HG03135 (cell line): ENCODE measurements around the gene IDH3A.

Experiments
- ATAC-seq: cut with Tn5 transposase; IDR thresholded peaks from one replicate; pipeline ENCODE4 v1.9.1; 2021; ENCODE audit warnings: mild to moderate bottlenecking, moderate library complexity; ENCODE audit not compliant: unreplicated experiment

Gene IDH3A

DNA sequence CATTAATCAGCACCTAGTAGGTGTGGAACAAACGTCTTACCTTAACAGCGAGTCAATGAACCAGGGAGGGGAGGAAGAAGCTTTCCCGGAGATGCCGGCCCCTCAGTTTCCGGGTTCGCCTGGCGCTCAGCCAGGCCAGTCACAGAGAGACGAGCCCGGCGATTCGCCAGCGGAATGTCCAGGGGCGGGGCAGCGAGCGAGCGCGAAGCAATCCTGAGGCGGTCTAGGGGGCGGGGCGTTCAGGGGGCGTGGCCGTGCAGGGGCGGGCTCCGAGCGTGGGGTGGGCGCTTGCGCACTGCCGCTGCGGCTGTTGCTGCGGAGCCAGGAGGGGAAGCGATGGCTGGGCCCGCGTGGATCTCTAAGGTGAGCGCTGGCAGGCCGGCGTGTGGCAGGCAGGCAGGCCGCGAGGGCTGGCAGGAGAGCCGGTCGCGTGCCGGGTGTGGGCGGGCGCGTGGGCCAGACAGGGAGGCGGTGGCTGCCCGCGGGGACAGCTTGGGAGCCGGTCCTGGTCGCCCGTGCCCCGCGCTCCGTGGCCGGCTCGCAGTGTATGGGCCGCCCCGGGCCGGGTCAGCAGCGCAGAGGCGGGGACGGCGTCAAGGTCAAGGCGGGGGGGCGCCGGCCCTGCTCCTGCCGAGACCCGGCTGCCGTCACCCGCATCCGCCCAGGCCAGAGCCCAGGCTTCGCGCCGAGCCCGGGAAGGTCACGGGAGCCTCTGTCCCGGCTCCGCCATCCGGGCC lies at the start of gene IDH3A:
IDH3A (plus strand) TSS at position 295 of the 737 bp plus-strand sequence; CDS start at position 337, 42 bp downstream.
- ATAC-seq: peak; percentile 79

DNA sequence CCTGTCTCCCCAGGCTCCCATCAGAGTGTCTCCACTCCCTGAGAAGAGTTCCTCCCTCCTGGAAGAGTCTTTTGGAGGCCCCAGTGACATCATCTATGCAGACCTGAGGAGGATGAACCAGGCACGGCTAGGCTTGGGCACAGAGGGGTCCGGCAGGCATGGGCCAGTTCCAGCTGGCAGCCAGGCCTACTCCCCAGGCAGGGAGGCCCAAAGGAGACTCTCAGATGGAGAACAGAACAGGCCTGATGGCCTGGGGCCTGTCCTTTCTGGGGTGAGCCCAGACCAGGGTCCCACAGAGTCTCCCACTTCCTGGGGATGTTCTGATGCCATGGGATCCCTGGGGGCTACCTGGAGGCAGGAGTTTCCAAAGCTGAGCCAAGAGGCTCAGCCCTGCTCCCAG lies 48.3 kb upstream of the IDH3A start:
- no peak for ATAC-seq

DNA sequence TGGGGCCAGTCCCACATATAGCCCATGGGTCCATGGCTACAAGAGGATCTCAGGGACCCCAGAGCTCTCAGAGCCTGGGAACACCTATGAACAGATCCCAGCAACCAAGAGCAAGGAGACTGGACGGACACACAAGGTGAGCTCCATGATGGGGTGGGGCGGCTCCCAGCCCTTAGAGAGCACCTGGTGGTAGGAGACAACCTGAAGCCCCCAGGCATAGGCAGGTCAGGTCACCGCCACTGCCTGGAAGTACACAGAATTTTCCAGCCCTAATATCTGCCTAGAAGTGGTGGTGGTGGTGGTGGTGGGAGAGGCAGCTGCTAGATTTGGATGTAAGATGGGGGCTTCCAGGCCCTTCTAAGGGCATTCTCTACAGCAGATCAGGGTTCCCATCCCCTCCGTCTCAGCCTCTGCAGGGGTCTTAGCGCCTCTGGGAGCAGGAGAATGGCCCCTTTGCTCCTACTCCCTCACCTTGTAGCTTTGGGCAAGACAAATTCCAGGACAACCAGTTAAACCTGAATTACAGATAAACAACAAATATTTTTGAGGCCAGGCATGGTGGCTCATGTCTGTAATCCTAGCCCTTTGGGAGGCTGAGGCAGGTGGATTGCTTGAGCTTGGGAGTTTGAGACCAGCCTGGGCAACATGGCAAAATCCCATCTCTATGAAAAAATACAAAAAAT lies 47.6 kb upstream of the IDH3A start:
- ATAC-seq: no peak

GRCh38 chr15:78102211-78102610 lies 47.0 kb upstream of the IDH3A start:
- no peak for ATAC-seq

DNA sequence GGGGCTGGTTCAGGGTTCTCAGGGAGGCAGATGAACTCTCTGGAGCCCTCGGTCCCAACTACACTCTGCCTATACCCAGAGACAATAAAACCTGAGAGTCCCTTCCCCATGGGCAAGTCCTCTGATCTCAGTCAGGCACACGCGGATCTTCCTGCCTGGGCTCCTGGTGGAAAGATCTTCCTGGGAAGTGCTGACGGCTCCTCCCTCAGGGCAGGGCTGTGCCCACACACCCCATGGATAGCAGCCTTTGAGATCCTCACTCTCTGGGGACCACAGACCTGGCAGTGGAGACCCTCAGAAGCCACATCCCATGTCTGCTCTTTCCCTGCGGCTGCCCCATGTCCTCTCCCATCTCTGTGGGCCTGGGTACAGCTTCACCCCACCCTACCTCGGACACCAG lies 46.4 kb upstream of the IDH3A start:
- no peak for ATAC-seq

- peak; percentile 79 for ATAC-seq
Measured at GRCh38 chr15:78103406-78104118, 45.6 kb upstream of the IDH3A start.

DNA sequence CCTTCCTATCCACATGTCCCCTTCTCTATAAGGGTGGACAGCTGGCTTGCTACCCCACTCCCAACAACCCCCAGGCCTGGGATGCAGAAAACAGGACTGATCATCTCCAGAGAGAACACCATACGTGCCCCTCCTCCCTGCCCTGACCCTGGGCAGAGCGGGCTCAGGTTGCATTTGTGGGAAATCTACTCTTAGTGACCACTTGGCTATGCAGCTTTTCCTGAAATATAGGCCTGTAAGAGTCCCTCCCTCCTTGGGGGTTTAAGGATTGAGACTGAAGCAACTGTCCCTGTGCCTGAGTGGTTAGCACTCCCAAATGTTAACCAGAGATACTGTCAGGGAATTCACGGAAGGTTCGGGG lies 45.1 kb upstream of the IDH3A start:
- ATAC-seq: no peak

GRCh38 chr15:78104566-78105475 lies 44.3 kb upstream of the IDH3A start:
- no peak for ATAC-seq

- no peak for ATAC-seq
Measured at GRCh38 chr15:78105476-78106241, 43.5 kb upstream of the IDH3A start.

- ATAC-seq: no peak
Measured at GRCh38 chr15:78107471-78107870, 41.7 kb upstream of the IDH3A start.

DNA sequence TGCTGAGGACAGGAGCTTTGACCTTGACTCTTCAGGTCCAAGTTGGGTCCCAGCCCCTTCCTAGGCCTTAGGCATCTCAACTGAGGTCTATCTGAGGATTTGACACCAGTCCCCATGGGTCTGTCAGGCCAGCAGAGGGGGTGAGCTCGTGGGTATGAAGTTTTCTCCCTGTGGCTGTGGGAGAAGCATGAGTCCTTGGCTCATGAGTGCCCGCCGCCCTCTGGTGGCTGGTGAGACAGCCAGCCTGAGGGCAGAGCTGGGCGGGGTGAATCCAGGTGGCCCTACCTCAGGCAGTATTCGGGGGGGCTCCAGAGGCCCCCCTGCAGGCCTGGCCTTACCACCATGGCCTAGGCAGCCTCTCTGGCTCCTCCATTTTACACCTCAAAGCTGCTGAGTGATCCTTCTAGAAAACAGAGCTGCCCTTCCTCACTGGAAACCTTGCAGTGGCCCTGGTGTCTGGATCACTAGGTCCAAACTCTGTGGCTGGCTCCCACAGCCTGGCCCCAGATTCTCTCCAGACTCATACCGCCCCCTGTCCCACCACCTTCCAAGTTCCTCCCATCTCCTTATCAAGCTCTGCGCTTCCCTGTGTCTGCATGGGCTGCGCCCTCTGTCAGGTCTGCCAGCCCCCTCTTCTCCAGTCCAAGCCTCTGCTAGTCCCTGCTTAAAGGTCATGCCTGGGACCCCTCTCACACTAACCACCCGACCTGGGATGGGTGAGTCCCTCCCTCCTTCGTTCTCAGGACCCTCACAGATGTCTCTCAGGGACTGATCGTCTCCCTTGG lies 40.7 kb upstream of the IDH3A start:
- peak; percentile 50 for ATAC-seq

DNA sequence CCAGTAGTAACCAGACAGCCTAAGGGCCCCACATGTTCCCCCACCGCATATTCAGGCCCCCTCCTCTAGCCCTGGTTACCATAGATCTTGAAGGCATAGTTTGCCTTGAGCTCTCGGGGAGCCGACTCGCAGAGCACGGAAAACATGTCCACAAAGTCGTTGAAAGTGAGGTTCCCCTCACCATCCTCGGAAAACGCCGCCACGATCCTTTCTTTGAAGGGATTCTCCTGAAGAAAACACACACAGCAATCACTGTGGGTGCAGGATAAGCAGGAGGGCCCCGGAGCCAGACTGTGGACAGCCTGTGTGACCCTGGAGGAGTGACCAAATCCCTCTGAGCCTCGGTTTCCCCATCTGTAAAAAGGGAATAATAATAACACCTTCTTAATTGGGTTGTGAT lies 40.0 kb upstream of the IDH3A start:
- no peak for ATAC-seq

DNA sequence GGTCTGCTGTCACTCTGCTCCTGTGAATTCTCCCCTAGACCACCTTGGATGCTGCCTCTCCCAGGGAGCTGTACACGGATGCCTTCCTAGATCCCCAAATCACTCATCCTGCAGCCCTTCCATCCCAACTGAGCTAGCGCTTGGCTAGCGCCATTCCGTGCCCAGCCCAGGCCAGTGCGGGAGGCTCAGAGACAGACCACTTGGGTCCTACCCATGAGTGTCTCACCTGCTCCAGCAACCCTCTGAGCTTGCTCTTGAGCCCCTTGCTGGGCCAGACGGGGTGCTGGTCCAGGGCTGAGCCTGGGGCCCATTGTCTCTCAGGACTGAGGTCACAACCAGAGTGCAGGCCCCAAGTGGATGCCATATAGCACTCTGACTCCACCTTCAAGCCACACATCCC lies 39.1 kb upstream of the IDH3A start:
- ATAC-seq: no peak

GRCh38 chr15:78110916-78111475 lies 38.2 kb upstream of the IDH3A start:
- ATAC-seq: no peak

DNA sequence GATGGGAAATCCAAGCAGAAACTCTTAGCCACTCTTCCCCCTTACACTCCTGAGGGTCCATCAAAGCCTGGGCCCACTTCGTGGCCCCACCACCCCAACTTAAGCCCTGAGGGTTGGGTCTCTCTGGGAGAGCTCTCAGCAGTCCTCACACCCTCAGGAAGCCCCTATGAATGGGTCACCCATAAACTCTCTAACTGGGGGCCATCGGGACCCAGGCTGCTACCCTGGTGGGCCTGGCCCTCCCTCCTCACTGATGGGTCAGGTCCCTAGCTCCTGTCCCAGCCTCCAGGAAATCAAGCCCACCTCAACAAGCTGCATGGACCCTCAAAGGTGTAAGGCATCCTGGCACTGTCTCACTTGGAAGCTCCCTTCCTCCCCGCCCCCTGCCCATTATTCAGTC lies 37.4 kb upstream of the IDH3A start:
- no peak for ATAC-seq

DNA sequence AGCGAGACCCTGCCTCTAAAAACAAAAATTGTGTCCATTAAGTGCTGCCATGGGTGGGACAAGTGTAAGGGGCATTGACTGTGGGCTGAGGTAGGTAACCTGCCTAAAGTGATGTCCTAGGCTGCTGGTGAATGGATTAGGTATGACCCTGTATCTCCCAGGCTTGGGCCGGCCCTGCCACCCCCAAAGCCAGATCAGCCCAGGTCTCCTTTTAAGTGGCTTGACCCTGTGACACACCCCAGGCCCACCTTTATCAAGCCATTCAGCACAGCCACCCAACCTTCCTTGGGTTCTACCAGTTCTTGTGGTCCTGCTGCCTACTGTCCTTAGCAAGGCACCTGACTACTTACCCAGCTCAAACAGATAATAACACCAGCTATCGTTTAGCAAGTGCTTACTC lies 36.6 kb upstream of the IDH3A start:
- no peak for ATAC-seq

GRCh38 chr15:78120523-78120922 lies 28.6 kb upstream of the IDH3A start:
- ATAC-seq: no peak

GRCh38 chr15:78125267-78125666 lies 23.9 kb upstream of the IDH3A start:
- ATAC-seq: no peak

DNA sequence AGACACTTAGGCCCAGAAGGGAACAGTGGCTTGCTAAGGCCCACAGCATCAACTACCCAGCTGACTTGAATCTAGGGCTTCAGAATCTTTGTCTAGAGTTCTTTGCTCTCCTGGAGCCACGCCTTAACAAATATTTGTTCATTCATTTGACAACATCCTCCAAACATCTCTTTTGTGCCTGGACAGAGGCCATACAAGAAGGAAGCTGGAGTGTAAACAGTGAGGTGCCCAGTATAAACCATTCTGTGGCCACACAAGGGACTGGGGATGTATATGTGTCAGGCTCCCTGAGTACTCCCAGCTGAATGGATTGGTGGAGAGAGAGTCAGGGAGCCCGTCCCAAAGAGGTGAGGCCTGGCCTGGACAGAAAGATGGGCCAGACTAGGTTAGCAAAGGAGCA lies 21.3 kb upstream of the IDH3A start:
- ATAC-seq: no peak
